IgD-negative memory B cell (primary cell): ENCODE measurements around the gene GAD2. TPM values are rescaled to one million over a fixed set of nuclear protein-coding genes. Genes with fewer than 3 reads are reported as not detected.

Experiments used
- H3K27ac Mint-ChIP-seq, 3 donors: one replicate each; pipeline ENCODE4 v1.8.0; 2020 to 2022; ENCODE audit warnings: mild to moderate bottlenecking in 3 of 3, mixed read lengths in 3 of 3, moderate library complexity in 1 of 3
- H3K27me3 Mint-ChIP-seq: one replicate; pipeline ENCODE4 v1.8.0; 2021; ENCODE audit warnings: mixed read lengths
- H3K36me3 Mint-ChIP-seq: one replicate; pipeline ENCODE4 v1.8.0; 2020; ENCODE audit warnings: mild to moderate bottlenecking, mixed read lengths
- H3K4me1 Mint-ChIP-seq, 3 donors: one replicate each; pipeline ENCODE4 v1.8.0; 2020 to 2022; ENCODE audit warnings: mixed read lengths in 3 of 3, mild to moderate bottlenecking in 1 of 3
- H3K4me3 Mint-ChIP-seq, 4 donors: one replicate each; pipeline ENCODE4 v1.8.0; 2020 to 2022; ENCODE audit warnings: mild to moderate bottlenecking in 4 of 4, mixed read lengths in 4 of 4, moderate library complexity in 3 of 4
- H3K9me3 Mint-ChIP-seq, 3 donors: one replicate each; pipeline ENCODE4 v1.8.0; 2020 to 2021; ENCODE audit warnings: mixed read lengths in 3 of 3, mild to moderate bottlenecking in 1 of 3
- polyA plus RNA-seq: library from polyadenylated mRNA; unstranded; fragments of 300-500 nt; fragmentation: Illumina TruSeq; gene quantifications from one replicate; pipeline ENCODE4 v1.2.3, GENCODE V29; 2021

The GAD2 gene
- polyA plus RNA-seq, 1 donor from 2014 or later: not detected

- no peak overlapping the region for H3K27ac Mint-ChIP-seq
- H3K4me1 Mint-ChIP-seq: no peaks in the 10 kb centered on the region
- peaks cover 0 to 1% (median 0%) of the 10 kb centered on the region in 3 donors for H3K9me3 Mint-ChIP-seq
- no peak overlapping the region for H3K4me3 Mint-ChIP-seq
- H3K27me3 Mint-ChIP-seq: peaks cover 7% of the 10 kb centered on the region
- H3K36me3 Mint-ChIP-seq: no peaks in the 10 kb centered on the region
These were observed 26.8 kb downstream of the GAD2 start for GRCh38 chr10:26243351-26243720.

- peaks cover 6% of the 10 kb centered on the region for H3K27me3 Mint-ChIP-seq
- H3K9me3 Mint-ChIP-seq: peaks cover 0 to 4% (median 0%) of the 10 kb centered on the region in 3 donors
- peaks cover 1% of the 10 kb centered on the region for H3K36me3 Mint-ChIP-seq
- H3K4me1 Mint-ChIP-seq: peaks cover 0 to 1% (median 0%) of the 10 kb centered on the region in 3 donors
- no peak overlapping the region for H3K27ac Mint-ChIP-seq
- no peak overlapping the region for H3K4me3 Mint-ChIP-seq
These were observed 33.1 kb downstream of the GAD2 start for GRCh38 chr10:26249681-26250080.

GRCh38 chr10:26251925-26252324, 35.4 kb downstream of the GAD2 start:
- H3K27ac Mint-ChIP-seq: no peak overlapping the region
- H3K36me3 Mint-ChIP-seq: peaks cover 1% of the 10 kb centered on the region
- peaks cover 0 to 4% (median 0%) of the 10 kb centered on the region in 3 donors for H3K9me3 Mint-ChIP-seq
- H3K4me3 Mint-ChIP-seq: no peak overlapping the region
- H3K27me3 Mint-ChIP-seq: peaks cover 6% of the 10 kb centered on the region
- peaks cover 0 to 1% (median 0%) of the 10 kb centered on the region in 3 donors for H3K4me1 Mint-ChIP-seq

- Mint-ChIP-seq H3K27me3 (peaks cover 9% of the 10 kb centered on the region), H3K4me3 (no peak overlapping the region), H3K27ac (no peak overlapping the region), H3K4me1 (peaks cover 0 to 1% (median 0%) of the 10 kb centered on the region in 3 donors), H3K36me3 (no peaks in the 10 kb centered on the region), H3K9me3 (peaks cover 0 to 1% (median 0%) of the 10 kb centered on the region in 3 donors)
These were observed 38.0 kb downstream of the GAD2 start for GRCh38 chr10:26254616-26255015.

GRCh38 chr10:26259341-26259740, 42.8 kb downstream of the GAD2 start:
- H3K4me1 Mint-ChIP-seq: no peaks in the 10 kb centered on the region
- H3K27ac Mint-ChIP-seq: no peak overlapping the region
- H3K4me3 Mint-ChIP-seq: no peak overlapping the region
- H3K36me3 Mint-ChIP-seq: no peaks in the 10 kb centered on the region
- no peaks in the 10 kb centered on the region for H3K9me3 Mint-ChIP-seq
- H3K27me3 Mint-ChIP-seq: peaks cover 9% of the 10 kb centered on the region

GRCh38 chr10:26269754-26270153, 53.2 kb downstream of the GAD2 start:
- Mint-ChIP-seq H3K27me3 (peaks cover 1% of the 10 kb centered on the region), H3K4me1 (no peaks in the 10 kb centered on the region), H3K4me3 (no peak overlapping the region), H3K27ac (no peak overlapping the region), H3K9me3 (peaks cover 0 to 2% (median 0%) of the 10 kb centered on the region in 3 donors), H3K36me3 (no peaks in the 10 kb centered on the region)

GRCh38 chr10:26274391-26274790, 57.8 kb downstream of the GAD2 start:
- Mint-ChIP-seq H3K27ac (no peak overlapping the region), H3K4me1 (no peaks in the 10 kb centered on the region), H3K4me3 (no peak overlapping the region), H3K27me3 (peaks cover 3% of the 10 kb centered on the region), H3K9me3 (peaks cover 0 to 2% (median 0%) of the 10 kb centered on the region in 3 donors), H3K36me3 (no peaks in the 10 kb centered on the region)

- no peak overlapping the region for H3K27ac Mint-ChIP-seq
These were observed 61.7 kb downstream of the GAD2 start for GRCh38 chr10:26278295-26278694.

GRCh38 chr10:26290236-26290635, 73.7 kb downstream of the GAD2 start:
- H3K4me1 Mint-ChIP-seq: no peaks in the 10 kb centered on the region
- H3K36me3 Mint-ChIP-seq: no peaks in the 10 kb centered on the region
- H3K4me3 Mint-ChIP-seq: no peak overlapping the region
- H3K27ac Mint-ChIP-seq: no peak overlapping the region
- H3K9me3 Mint-ChIP-seq: no peaks in the 10 kb centered on the region
- peaks cover 17% of the 10 kb centered on the region for H3K27me3 Mint-ChIP-seq

More at GRCh38 chr10:26278295-26278694, 61.7 kb downstream of the GAD2 start:
- Mint-ChIP-seq H3K9me3 (no peaks in the 10 kb centered on the region), H3K27me3 (peaks cover 3% of the 10 kb centered on the region), H3K4me1 (no peaks in the 10 kb centered on the region), H3K4me3 (no peak overlapping the region), H3K36me3 (no peaks in the 10 kb centered on the region)

GRCh38 chr10:26291721-26292480, 75.3 kb downstream of the GAD2 start:
- Mint-ChIP-seq H3K9me3 (no peaks in the 10 kb centered on the region), H3K4me1 (no peaks in the 10 kb centered on the region), H3K4me3 (no peak overlapping the region), H3K27me3 (peaks cover 20% of the 10 kb centered on the region), H3K27ac (no peak overlapping the region), H3K36me3 (no peaks in the 10 kb centered on the region)

GRCh38 chr10:26296360-26296759, 79.8 kb downstream of the GAD2 start:
- Mint-ChIP-seq H3K27ac (no peak overlapping the region), H3K27me3 (peaks cover 7% of the 10 kb centered on the region), H3K9me3 (no peaks in the 10 kb centered on the region), H3K36me3 (no peaks in the 10 kb centered on the region), H3K4me3 (no peak overlapping the region), H3K4me1 (peaks cover 0 to 1% (median 0%) of the 10 kb centered on the region in 3 donors)

- H3K27ac Mint-ChIP-seq: no peak overlapping the region
- peaks cover 5% of the 10 kb centered on the region for H3K27me3 Mint-ChIP-seq
- H3K9me3 Mint-ChIP-seq: no peaks in the 10 kb centered on the region
- no peak overlapping the region for H3K4me3 Mint-ChIP-seq
- peaks cover 0 to 1% (median 0%) of the 10 kb centered on the region in 3 donors for H3K4me1 Mint-ChIP-seq
- H3K36me3 Mint-ChIP-seq: no peaks in the 10 kb centered on the region
These were observed 83.4 kb downstream of the GAD2 start for GRCh38 chr10:26300001-26300400.

GRCh38 chr10:26303366-26303765, 86.8 kb downstream of the GAD2 start:
- peaks cover 8% of the 10 kb centered on the region for H3K27me3 Mint-ChIP-seq
- no peak overlapping the region for H3K27ac Mint-ChIP-seq
- H3K4me1 Mint-ChIP-seq: peaks cover 0 to 1% (median 0%) of the 10 kb centered on the region in 3 donors
- peaks cover 0 to 1% (median 0%) of the 10 kb centered on the region in 3 donors for H3K9me3 Mint-ChIP-seq
- no peaks in the 10 kb centered on the region for H3K36me3 Mint-ChIP-seq
- no peak overlapping the region for H3K4me3 Mint-ChIP-seq

- Mint-ChIP-seq H3K9me3 (peaks cover 0 to 3% (median 0%) of the 10 kb centered on the region in 3 donors), H3K4me1 (peaks cover 6 to 9% (median 6%) of the 10 kb centered on the region in 3 donors), H3K4me3 (no peak overlapping the region), H3K27ac (no peak overlapping the region), H3K27me3 (peaks cover 27% of the 10 kb centered on the region), H3K36me3 (no peaks in the 10 kb centered on the region)
These were observed 93.8 kb downstream of the GAD2 start for GRCh38 chr10:26310361-26310760.

- Mint-ChIP-seq H3K4me1 (peaks cover 6 to 9% (median 6%) of the 10 kb centered on the region in 3 donors), H3K27ac (no peak overlapping the region)
These were observed 94.9 kb downstream of the GAD2 start for GRCh38 chr10:26311383-26311940.

More at GRCh38 chr10:26311383-26311940, 94.9 kb downstream of the GAD2 start:
- Mint-ChIP-seq H3K9me3 (peaks cover 0 to 3% (median 0%) of the 10 kb centered on the region in 3 donors), H3K36me3 (no peaks in the 10 kb centered on the region), H3K27me3 (peaks cover 23% of the 10 kb centered on the region), H3K4me3 (no peak overlapping the region)
